Lower lobe of right lung (tissue), 2 donors: ENCODE measurements around the gene ATXN1. TPM values are rescaled to one million over a fixed set of nuclear protein-coding genes. Genes with fewer than 3 reads are reported as not detected.

Experiments used
- ATAC-seq, 2 donors: fragments of 200-7000 bp; cut with Tn5 transposase; one replicate each; pipeline ENCODE4 v1.9.1; 2020 to 2022; ENCODE audit warnings: mild to moderate bottlenecking in 2 of 2, moderate library complexity in 2 of 2
- DNase-seq: peaks from one replicate; pipeline ENCODE4 v3.0.0-alpha.2; 2020
- H3K27ac ChIP-seq: fragments of 200-600 bp; one replicate; pipeline ENCODE4 v1.8.0; 2022
- H3K27me3 ChIP-seq: fragments of 200-600 bp; one replicate; pipeline ENCODE4 v1.8.0; 2022; ENCODE audit warnings: low read depth
- H3K36me3 ChIP-seq: fragments of 200-600 bp; one replicate; pipeline ENCODE4 v1.8.0; 2022; ENCODE audit warnings: mild to moderate bottlenecking
- H3K4me1 ChIP-seq: fragments of 200-600 bp; one replicate; pipeline ENCODE4 v1.8.0; 2022
- H3K4me3 ChIP-seq: fragments of 200-600 bp; one replicate; pipeline ENCODE4 v1.8.0; 2022; ENCODE audit warnings: mild to moderate bottlenecking
- H3K9me3 ChIP-seq: fragments of 200-600 bp; one replicate; pipeline ENCODE4 v1.8.0; 2022
- intact Hi-C: fragments of 100-400 bp; cut with DNase I; formaldehyde crosslinking; loops from one replicate; pipeline ENCODE4 v1.11.0; 2022
- total RNA-seq: library from RNA; stranded (reverse); fragmentation: NEBNext Ultra II Directional; extraction: Animal tissue kit (Norgen Biotek cat#: 25700); gene quantifications from one replicate; pipeline ENCODE4 v1.2.1, GENCODE V29; 2021
- TF ChIP-seq, protein P1 (sequence below): fragments of 200-600 bp; IDR thresholded peaks from one replicate; pipeline ENCODE4 v1.8.0; 2022; ENCODE audit warnings: antibody characterized with exemption, mild to moderate bottlenecking
- donor health status: DM: no; HTN: yes; CAD: no; lungs with severe emphysema.

Gene ATXN1
- total RNA-seq, 1 donor from 2014 or later: 75.9 TPM

DNA sequence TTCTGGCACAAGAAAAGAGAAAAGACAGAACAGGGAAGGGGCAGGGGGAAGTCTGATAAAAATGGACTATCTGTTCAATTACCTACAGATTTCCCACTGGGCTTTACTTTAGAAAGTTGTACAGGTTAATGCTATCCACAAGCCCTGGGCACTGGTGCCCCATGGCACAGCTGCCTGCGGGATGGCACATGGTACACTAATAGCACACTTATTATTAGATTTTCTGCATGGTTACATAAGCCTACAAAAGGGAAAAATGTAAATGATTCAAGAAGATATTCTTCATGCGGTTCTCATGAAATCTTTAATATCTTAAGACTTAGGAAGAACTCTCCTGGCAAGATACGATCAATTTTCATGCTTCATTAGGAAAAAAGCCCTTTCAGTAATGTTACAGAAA is 385.4 kb downstream of the ATXN1 start:
- no peaks in the 10 kb centered on the region for H3K9me3 ChIP-seq
- no peaks in the 10 kb centered on the region for H3K27me3 ChIP-seq
- ATAC-seq: no peak
- no peak for DNase-seq
- TF ChIP-seq, protein P1, sequence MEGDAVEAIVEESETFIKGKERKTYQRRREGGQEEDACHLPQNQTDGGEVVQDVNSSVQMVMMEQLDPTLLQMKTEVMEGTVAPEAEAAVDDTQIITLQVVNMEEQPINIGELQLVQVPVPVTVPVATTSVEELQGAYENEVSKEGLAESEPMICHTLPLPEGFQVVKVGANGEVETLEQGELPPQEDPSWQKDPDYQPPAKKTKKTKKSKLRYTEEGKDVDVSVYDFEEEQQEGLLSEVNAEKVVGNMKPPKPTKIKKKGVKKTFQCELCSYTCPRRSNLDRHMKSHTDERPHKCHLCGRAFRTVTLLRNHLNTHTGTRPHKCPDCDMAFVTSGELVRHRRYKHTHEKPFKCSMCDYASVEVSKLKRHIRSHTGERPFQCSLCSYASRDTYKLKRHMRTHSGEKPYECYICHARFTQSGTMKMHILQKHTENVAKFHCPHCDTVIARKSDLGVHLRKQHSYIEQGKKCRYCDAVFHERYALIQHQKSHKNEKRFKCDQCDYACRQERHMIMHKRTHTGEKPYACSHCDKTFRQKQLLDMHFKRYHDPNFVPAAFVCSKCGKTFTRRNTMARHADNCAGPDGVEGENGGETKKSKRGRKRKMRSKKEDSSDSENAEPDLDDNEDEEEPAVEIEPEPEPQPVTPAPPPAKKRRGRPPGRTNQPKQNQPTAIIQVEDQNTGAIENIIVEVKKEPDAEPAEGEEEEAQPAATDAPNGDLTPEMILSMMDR: no peak
- peaks cover 8% of the 10 kb centered on the region for H3K4me1 ChIP-seq
- H3K36me3 ChIP-seq: no peaks in the 10 kb centered on the region
- no peak overlapping the region for H3K27ac ChIP-seq
- H3K4me3 ChIP-seq: no peak overlapping the region
- intact Hi-C loops: no loop called here

DNA sequence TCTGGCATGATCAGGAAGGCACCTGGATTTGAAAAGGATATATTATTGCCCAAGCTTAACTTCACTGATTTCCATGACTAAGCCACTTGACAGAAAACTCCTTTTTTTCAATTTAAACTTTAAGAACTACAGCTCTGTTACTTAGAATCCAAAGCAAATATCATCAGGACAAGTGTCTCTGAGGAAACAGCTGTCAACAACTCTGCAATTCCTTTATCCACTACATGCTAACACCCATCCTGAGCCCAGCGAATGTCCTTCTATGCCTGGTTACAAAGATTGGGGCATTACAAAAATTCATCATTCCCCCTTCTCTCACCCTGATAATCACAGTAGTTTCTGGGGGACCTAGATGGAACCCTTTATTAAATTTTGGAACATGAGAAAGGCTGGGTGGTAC is 386.1 kb downstream of the ATXN1 start:
- ATAC-seq: peak; percentile 9 to 21
- intact Hi-C loops: no loop called here
- Histone ChIP-seq H3K4me1 (peaks cover 8% of the 10 kb centered on the region), H3K36me3 (no peaks in the 10 kb centered on the region), H3K9me3 (no peaks in the 10 kb centered on the region), H3K4me3 (no peak overlapping the region), H3K27ac (no peak overlapping the region), H3K27me3 (no peaks in the 10 kb centered on the region)
- TF ChIP-seq, protein P1: no peak
- no peak for DNase-seq

DNA sequence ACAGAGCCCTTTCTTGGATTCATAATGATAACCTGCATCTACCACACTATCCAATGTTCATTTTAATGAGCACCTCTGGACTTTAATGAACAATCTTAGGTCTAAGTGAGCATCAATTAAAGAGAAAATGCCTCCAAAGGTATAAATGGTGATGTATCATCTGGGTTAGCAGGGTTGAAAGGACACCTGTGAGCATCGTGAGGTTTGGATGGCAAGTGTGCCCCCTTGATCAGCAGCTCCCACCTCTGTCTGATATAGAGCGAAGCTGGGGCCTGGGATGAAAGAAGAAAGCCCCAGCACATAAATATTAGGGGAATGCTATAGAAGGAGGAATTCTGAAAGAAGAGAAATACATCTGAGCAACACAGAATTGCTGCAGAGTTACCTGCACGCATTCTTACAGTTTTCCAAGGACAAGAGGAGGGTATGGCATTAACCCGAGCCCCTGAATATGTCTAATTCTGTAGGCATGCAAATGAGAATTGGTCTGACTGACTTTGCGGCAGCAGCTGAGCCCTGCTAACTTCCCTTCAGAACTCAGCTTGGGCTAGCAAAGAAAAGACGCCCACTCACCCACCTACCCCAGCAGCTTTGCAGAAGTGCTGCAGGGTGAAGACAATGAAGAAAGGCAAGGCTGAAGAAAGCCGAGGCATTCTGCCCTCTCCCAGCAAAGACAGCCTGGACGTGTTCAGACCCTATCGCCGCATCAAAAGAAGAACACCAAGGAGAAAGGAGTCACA is 386.6 kb downstream of the ATXN1 start:
- ATAC-seq (peak; percentile 56 to 58), DNase-seq (peak; percentile 57)
- H3K4me1 ChIP-seq: peaks cover 8% of the 10 kb centered on the region
- H3K27me3 ChIP-seq: no peaks in the 10 kb centered on the region
- intact Hi-C loops: no loop called here
- H3K36me3 ChIP-seq: no peaks in the 10 kb centered on the region
- TF ChIP-seq, protein P1: no peak
- no peak overlapping the region for H3K4me3 ChIP-seq
- H3K27ac ChIP-seq: no peak overlapping the region
- no peaks in the 10 kb centered on the region for H3K9me3 ChIP-seq

DNA sequence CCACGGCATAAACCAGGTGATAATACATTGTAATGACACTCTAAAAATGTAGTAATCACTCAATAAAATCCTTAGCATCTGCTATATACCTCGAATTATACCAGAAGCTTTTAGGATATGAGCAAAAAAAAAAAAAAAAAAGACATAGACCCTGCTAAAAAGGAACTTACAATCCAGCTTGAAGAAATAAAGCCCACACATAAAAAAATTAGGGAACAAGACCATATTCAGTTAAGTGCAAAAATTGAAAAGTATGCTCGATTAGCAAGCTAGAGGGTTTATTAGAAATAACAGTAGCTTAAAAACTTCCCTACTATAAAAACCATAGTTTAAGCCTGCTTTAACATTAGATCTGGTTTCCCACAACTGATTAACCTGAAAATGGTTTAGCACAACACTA is 387.2 kb downstream of the ATXN1 start:
- H3K4me1 ChIP-seq: peaks cover 8% of the 10 kb centered on the region
- no peaks in the 10 kb centered on the region for H3K36me3 ChIP-seq
- no peak for ATAC-seq
- H3K9me3 ChIP-seq: no peaks in the 10 kb centered on the region
- intact Hi-C loops: no loop called here
- DNase-seq: no peak
- TF ChIP-seq, protein P1: no peak
- no peaks in the 10 kb centered on the region for H3K27me3 ChIP-seq
- H3K27ac ChIP-seq: no peak overlapping the region
- H3K4me3 ChIP-seq: no peak overlapping the region

DNA sequence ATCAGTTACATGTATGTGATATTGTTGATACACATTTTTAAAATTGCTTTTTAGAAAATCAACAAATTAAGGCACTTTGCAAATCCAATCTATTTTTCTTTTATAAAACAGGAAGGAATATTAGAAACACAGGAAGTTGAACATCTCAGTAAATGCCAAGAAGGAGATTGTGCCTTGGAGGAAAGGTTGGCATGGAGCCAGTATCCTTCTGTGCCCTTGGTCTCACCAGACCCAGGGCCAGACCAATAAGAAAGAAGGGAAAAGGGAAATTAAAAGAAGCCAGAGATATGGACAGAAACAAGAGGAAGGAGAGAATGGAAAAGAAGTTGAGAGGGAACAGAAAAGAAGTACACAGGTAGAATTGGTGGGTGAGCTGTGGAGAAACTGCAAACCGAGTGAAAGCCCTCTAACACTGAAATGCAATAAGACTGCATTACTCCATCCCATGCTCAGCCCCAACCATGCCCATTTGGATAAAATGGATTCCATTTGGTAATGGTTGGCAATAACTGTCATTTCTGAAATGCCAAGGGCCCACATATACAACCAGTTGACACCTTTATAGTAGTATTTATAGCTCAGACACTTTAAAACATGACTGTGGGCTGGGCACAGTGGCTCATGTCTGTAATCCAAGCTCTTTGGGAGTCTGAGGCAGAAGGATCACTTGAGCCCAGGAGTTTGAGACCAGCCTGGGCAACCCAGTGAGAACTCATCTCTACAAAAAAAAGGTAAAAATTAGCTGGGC is 389.1 kb downstream of the ATXN1 start:
- Histone ChIP-seq H3K9me3 (no peaks in the 10 kb centered on the region), H3K4me3 (no peak overlapping the region), H3K36me3 (no peaks in the 10 kb centered on the region), H3K27me3 (no peaks in the 10 kb centered on the region), H3K4me1 (peaks cover 8% of the 10 kb centered on the region), H3K27ac (no peak overlapping the region)
- intact Hi-C loops: no loop called here
- TF ChIP-seq, protein P1: no peak
- DNase-seq (no peak), ATAC-seq (no peak)
